Thyroid gland (tissue), 4 donors: ENCODE data around the gene TMEM51.

Experiments
- POLR2A ChIP-seq, 2 donors: fragments of 450-650 bp; IDR thresholded peaks; one replicate each; pipeline ENCODE4 v1.6.1; 2017; ENCODE audit warnings: antibody characterized with exemption in 2 of 2, mild to moderate bottlenecking in 2 of 2, moderate library complexity in 1 of 2
- TF ChIP-seq, protein P1 (sequence below), 6 experiments: fragments of 200-600 bp in 3 of 6; fragments of 450-650 bp in 3 of 6; sonication (generic) in 3 of 6; IDR thresholded peaks; one replicate each; pipeline ENCODE4 v1.5.1; 2016 to 2019; ENCODE audit warnings: antibody characterized with exemption in 6 of 6, mild to moderate bottlenecking in 2 of 6, inconsistent platforms in 1 of 6, moderate library complexity in 1 of 6

DNA sequence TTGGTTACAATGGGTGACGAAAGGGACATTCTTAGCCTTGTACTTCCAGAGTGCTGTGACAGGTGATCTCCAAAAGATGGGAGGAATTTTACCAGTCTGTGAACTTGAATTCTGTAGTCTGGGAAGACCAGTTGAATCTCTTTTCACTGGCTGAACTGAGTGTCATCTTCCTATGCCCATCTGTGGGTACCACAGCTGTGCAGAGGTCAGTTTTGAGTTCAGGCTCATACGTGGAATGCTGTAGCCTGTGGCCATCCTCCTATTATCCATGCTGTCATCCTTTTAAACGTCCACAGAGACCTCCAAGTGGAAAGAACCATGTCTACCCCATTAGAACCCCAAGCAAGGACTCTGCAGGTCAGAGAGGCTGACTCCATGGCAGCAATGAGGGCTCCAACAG is 32.1 kb downstream of the TMEM51 start:
- TF ChIP-seq, protein P1, sequence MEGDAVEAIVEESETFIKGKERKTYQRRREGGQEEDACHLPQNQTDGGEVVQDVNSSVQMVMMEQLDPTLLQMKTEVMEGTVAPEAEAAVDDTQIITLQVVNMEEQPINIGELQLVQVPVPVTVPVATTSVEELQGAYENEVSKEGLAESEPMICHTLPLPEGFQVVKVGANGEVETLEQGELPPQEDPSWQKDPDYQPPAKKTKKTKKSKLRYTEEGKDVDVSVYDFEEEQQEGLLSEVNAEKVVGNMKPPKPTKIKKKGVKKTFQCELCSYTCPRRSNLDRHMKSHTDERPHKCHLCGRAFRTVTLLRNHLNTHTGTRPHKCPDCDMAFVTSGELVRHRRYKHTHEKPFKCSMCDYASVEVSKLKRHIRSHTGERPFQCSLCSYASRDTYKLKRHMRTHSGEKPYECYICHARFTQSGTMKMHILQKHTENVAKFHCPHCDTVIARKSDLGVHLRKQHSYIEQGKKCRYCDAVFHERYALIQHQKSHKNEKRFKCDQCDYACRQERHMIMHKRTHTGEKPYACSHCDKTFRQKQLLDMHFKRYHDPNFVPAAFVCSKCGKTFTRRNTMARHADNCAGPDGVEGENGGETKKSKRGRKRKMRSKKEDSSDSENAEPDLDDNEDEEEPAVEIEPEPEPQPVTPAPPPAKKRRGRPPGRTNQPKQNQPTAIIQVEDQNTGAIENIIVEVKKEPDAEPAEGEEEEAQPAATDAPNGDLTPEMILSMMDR (IDR thresholded peaks at IDR 0.05) = no peak
- no peak for TF ChIP-seq POLR2A (IDR thresholded peaks at IDR 0.05)
